ENCODE measurements around the gene ADRA2A.
A peak's percentile ranks its signal among the peaks of the same experiment; 100 is the strongest.

The ADRA2A gene

GRCh38 chr10:111076682-111077478 is at the start of gene ADRA2A:
TSS of gene ADRA2A (plus strand) at chr10:111077029. CDS start at chr10:111077997, 968 bp downstream.
- no peak for DNase-seq (ENCODE audit: low read depth in 2 of 2, low spot score in 1 of 2)

DNA sequence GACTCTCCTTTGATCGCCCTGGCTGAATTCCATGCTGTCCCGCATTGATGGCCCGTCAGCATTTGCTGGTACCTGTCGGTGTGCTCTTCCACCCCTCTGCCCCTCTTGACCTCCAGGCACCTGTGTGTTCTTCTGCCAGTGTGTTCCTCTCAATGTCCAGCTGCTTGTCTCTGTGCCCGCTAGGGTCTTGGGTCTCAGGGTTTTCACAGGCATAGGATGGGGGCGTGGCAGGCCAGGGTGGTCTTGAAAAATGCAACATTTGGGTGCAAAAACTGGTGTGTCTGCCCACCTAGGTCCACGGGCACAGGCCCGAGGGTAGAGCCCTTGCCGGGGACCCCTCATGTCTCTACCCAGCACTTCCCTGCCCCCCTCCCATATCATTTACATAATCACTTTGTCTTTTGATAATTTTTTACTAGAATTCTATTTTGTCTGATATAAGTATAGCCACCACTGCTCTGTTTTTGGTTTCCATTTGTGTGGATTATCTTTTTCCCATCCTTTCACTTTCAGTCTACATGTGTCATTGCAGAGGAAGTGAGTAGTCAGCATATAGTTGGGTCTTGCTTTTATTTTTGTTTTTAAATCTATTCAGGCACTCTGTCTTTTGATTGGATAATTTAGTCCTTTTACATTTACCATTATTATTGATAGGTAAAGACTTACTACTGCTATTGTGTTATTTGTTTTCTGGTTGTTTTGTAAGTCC is 46.6 kb upstream of the ADRA2A start:
- no peak for DNase-seq (ENCODE audit: low read depth in 2 of 2, low spot score in 1 of 2)

GRCh38 chr10:111034598-111035310 is 42.1 kb upstream of the ADRA2A start:
- no peak for DNase-seq (ENCODE audit: low read depth in 2 of 2, low spot score in 1 of 2)

DNA sequence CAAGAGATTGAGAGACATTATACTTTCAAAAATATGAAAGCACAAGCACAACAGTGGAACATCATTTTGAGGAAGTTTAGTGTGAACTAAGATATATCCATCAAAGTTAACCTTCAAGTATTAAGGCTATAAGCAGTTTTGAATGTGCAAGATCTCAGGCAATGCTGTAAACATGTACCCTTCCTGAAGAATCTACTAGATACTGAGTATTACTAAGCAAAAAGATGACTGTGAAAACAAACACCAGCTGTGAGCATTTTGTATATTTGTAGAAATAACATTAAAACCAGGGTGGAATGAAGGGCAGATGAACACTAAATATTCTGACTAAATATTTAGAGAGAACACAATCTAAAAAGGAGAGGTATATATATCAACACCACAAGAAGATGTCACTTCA is 41.3 kb upstream of the ADRA2A start:
- no peak for DNase-seq (ENCODE audit: low read depth in 2 of 2, low spot score in 1 of 2)

GRCh38 chr10:111037858-111038257 is 39.0 kb upstream of the ADRA2A start:
- no peak for DNase-seq (ENCODE audit: low read depth in 2 of 2, low spot score in 1 of 2)

GRCh38 chr10:111039522-111039921 is 37.3 kb upstream of the ADRA2A start:
- no peak for DNase-seq (ENCODE audit: low read depth in 2 of 2, low spot score in 1 of 2)

DNA sequence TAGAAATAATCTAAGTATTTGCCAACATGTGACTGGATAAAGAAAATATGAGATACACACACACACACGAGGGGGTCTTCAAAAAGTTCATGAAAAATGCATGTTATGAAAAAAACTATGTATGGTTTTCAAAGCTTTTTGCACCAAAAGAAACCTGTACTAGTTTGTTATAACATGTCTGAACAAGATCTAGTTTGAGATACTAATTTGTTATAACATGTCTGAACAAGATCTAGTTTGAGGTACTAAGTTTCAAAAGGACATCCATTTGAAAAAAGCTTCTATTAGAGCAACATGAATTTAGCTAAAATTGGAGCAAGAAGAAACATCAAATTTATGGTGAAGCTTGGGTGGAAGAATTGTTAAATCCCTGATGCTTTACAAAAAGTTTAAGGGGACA is 19.8 kb upstream of the ADRA2A start:
- DNase-seq (ENCODE audit: low read depth in 2 of 2, low spot score in 1 of 2), result no peak

DNA sequence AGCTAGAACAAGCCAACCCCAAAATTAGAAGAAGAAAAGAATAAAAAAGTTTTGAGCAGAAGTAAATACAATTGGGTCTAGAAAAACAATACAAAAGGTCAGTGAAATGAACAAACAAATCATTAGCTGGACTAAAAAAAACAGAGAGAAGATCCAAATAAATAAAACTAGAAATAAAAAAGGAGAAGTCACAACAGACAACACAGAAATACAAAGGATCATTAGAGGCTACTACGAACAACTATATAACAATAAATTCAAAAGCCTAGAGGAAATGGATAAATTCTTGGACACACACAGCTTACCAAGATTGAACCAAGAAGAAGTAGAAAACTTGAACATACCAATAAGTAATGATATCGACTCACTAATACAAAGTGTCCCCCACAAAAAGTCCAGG is 13.4 kb upstream of the ADRA2A start:
- no peak for DNase-seq (ENCODE audit: low read depth in 2 of 2, low spot score in 1 of 2)

DNA sequence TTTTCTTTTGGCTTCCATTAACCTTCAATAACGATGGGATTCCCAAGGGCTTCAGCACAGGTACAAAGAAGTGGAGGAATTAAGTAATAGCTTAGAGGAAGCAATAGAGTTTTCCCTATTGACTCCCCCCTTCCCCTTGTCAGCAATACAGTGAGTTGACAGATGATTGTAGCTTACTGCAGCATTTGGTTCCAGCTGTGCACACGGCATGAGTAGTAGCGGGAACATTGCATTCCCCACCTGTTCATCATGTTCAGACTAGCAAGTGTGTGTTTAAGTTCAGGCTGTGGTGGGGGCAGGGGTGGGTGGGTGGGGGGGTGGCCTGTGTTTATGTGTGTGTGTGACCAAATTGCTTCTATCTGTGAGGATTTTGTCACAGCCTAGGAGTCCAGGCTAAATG is 4.6 kb upstream of the ADRA2A start:
- DNase-seq (ENCODE audit: low read depth in 2 of 2, low spot score in 1 of 2), result no peak

- no peak for DNase-seq (ENCODE audit: low read depth in 2 of 2, low spot score in 1 of 2)
These were observed 1.1 kb upstream of the ADRA2A start for GRCh38 chr10:111075577-111076185.

GRCh38 chr10:111076191-111076681 is 593 bp upstream of the ADRA2A start:
- DNase-seq (ENCODE audit: low read depth in 2 of 2, low spot score in 1 of 2), result peak in 1 of 2 donors; percentile 2

DNA sequence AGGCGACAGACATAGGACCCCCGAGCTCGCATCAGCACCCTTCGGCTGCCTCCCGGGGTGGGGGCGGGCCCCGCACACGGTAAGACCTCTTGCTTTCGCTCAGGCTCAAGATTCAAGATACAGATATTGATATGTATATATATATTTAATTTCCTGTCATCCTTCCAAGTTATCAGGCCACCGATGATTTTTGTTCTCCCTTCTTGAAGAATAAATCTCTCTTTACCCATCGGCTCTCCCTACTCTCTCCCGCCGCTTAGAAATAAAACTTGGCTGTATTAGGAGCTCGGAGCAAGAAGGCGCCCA is 603 bp downstream of the ADRA2A start:
- DNase-seq (ENCODE audit: low read depth in 2 of 2, low spot score in 1 of 2), result no peak

DNA sequence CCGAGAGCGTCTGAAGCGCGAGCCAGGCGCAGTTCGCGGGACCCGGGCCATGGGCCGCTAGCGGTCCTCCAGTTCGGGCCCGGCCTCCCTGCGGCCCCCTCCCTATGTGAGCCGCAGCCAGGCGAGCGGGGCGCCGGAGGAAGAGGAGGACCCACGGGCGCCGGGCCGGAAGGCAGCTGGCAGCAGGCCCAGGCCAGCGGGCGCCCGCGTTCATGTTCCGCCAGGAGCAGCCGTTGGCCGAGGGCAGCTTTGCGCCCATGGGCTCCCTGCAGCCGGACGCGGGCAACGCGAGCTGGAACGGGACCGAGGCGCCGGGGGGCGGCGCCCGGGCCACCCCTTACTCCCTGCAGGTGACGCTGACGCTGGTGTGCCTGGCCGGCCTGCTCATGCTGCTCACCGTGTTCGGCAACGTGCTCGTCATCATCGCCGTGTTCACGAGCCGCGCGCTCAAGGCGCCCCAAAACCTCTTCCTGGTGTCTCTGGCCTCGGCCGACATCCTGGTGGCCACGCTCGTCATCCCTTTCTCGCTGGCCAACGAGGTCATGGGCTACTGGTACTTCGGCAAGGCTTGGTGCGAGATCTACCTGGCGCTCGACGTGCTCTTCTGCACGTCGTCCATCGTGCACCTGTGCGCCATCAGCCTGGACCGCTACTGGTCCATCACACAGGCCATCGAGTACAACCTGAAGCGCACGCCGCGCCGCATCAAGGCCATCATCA is 1.1 kb downstream of the ADRA2A start:
- DNase-seq (ENCODE audit: low read depth in 2 of 2, low spot score in 1 of 2), result no peak

DNA sequence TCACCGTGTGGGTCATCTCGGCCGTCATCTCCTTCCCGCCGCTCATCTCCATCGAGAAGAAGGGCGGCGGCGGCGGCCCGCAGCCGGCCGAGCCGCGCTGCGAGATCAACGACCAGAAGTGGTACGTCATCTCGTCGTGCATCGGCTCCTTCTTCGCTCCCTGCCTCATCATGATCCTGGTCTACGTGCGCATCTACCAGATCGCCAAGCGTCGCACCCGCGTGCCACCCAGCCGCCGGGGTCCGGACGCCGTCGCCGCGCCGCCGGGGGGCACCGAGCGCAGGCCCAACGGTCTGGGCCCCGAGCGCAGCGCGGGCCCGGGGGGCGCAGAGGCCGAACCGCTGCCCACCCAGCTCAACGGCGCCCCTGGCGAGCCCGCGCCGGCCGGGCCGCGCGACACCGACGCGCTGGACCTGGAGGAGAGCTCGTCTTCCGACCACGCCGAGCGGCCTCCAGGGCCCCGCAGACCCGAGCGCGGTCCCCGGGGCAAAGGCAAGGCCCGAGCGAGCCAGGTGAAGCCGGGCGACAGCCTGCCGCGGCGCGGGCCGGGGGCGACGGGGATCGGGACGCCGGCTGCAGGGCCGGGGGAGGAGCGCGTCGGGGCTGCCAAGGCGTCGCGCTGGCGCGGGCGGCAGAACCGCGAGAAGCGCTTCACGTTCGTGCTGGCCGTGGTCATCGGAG is 1.8 kb downstream of the ADRA2A start:
- no peak for DNase-seq (ENCODE audit: low read depth in 2 of 2, low spot score in 1 of 2)

- no peak for DNase-seq (ENCODE audit: low read depth in 2 of 2, low spot score in 1 of 2)
These were observed 2.5 kb downstream of the ADRA2A start for GRCh38 chr10:111079241-111079760.

- DNase-seq (ENCODE audit: low read depth in 2 of 2, low spot score in 1 of 2), result no peak
These were observed 3.0 kb downstream of the ADRA2A start for GRCh38 chr10:111079781-111080180.

DNA sequence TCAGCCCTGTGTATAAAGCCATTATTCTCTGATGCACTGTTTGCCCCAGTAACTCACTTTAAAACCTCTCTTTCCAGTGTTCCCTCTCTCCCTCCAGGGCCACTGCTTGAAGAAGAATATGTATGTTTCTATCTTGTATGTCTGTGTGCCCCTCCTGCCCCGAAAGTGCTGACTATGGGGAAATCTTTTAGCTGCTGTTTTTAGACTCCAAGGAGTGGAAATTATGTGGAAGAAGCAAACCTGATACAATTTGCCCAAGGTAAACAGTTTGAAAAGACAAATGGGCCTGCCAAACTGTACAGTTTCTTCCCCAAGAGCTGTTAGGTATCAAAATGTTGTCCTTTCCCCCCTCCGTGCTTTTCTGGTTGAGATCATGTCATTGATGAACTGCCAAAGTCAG is 3.4 kb downstream of the ADRA2A start:
- DNase-seq (ENCODE audit: low read depth in 2 of 2, low spot score in 1 of 2), result no peak

GRCh38 chr10:111081595-111081994 is 4.8 kb downstream of the ADRA2A start:
- no peak for DNase-seq (ENCODE audit: low read depth in 2 of 2, low spot score in 1 of 2)

GRCh38 chr10:111082102-111082975 is 5.5 kb downstream of the ADRA2A start:
- no peak for DNase-seq (ENCODE audit: low read depth in 2 of 2, low spot score in 1 of 2)

Data from stimulated activated CD8-positive, alpha-beta memory T cell treated with anti-CD3 and anti-CD28 coated beads, Interleukin-4, amount 100 ng/mL, for 4 hours (primary cell).